ENCODE data around the gene DKK2.
"Not testable (repeated sequence)": the region's sequence is repeated elsewhere in the genome, so short reads cannot be mapped to it uniquely, and the experiment has no call there.

The DKK2 gene

GRCh38 chr4:107011312-107011711 is 24.8 kb downstream of the DKK2 start:
- DNase-seq: no peak

GRCh38 chr4:107009196-107009968 is 26.7 kb downstream of the DKK2 start:
- DNase-seq: no peak

- no peak for DNase-seq
Observed at GRCh38 chr4:107008115-107008514, 28.0 kb downstream of the DKK2 start.

- DNase-seq: no peak
Observed at GRCh38 chr4:107006218-107006617, 29.9 kb downstream of the DKK2 start.

- DNase-seq: peak; percentile 87 to 89
Observed at GRCh38 chr4:106996490-106996889, 39.6 kb downstream of the DKK2 start.

GRCh38 chr4:106993827-106994226 is 42.3 kb downstream of the DKK2 start:
- no peak for DNase-seq

- no peak for DNase-seq
Observed at GRCh38 chr4:106987311-106987710, 48.8 kb downstream of the DKK2 start.

GRCh38 chr4:106986486-106986885 is 49.6 kb downstream of the DKK2 start:
- peak; percentile 25 to 42 for DNase-seq

- peak in 1 of 2 experiments; percentile 1 for DNase-seq
Observed at GRCh38 chr4:106985830-106986229, 50.3 kb downstream of the DKK2 start.

GRCh38 chr4:106982711-106983211 is 53.4 kb downstream of the DKK2 start:
- DNase-seq: no peak

GRCh38 chr4:106981431-106981830 is 54.7 kb downstream of the DKK2 start:
- DNase-seq: no peak

- DNase-seq: no peak
Observed at GRCh38 chr4:106979476-106979875, 56.6 kb downstream of the DKK2 start.

- peak; percentile 55 to 69 for DNase-seq
Observed at GRCh38 chr4:106978046-106978774, 57.9 kb downstream of the DKK2 start.

- no peak for DNase-seq
Observed at GRCh38 chr4:106971636-106972035, 64.5 kb downstream of the DKK2 start.

- DNase-seq: no peak
Observed at GRCh38 chr4:106967892-106968291, 68.2 kb downstream of the DKK2 start.

- no peak for DNase-seq
Observed at GRCh38 chr4:106953036-106953705, 82.9 kb downstream of the DKK2 start.

- no peak for DNase-seq
Observed at GRCh38 chr4:106951891-106952290, 84.2 kb downstream of the DKK2 start.

- DNase-seq: no peak
Observed at GRCh38 chr4:106941841-106942240, 94.3 kb downstream of the DKK2 start.

- no peak for DNase-seq
Observed at GRCh38 chr4:106930522-106930921, 105.6 kb downstream of the DKK2 start.

- DNase-seq: no peak
Observed at GRCh38 chr4:106929248-106929647, 106.9 kb downstream of the DKK2 start.

GRCh38 chr4:106914223-106914622 is 121.9 kb downstream of the DKK2 start:
- DNase-seq: no peak

- no peak for DNase-seq
Observed at GRCh38 chr4:106909486-106910188, 126.5 kb downstream of the DKK2 start.

- DNase-seq: not testable (repeated sequence)
Observed at GRCh38 chr4:106908049-106908448, 128.1 kb downstream of the DKK2 start.
